SJCRH30 (cell line): ENCODE measurements around the gene DAGLB. TPM values are rescaled to one million over a fixed set of nuclear protein-coding genes. Genes with fewer than 3 reads are reported as not detected.

ENCODE experiments used
- DNase-seq, 2 experiments: peaks; one replicate each; pipeline ENCODE4 v3.0.0-alpha.2; 2015 to 2020
- H3K27ac ChIP-seq: fragments of 250-450 bp; sonication (Bioruptor Pico); 2 replicates; pipeline ENCODE4 v1.5.1; 2020; ENCODE audit warnings: mild to moderate bottlenecking, moderate library complexity
- H3K27me3 ChIP-seq: fragments of 250-450 bp; sonication (Bioruptor Pico); 2 replicates; pipeline ENCODE4 v1.5.1; 2020; ENCODE audit warnings: mild to moderate bottlenecking, moderate library complexity
- H3K36me3 ChIP-seq: fragments of 250-450 bp; sonication (Bioruptor Pico); 2 replicates; pipeline ENCODE4 v1.5.1; 2020; ENCODE audit warnings: mild to moderate bottlenecking, moderate library complexity
- H3K4me1 ChIP-seq: fragments of 250-450 bp; sonication (Bioruptor Pico); 2 replicates; pipeline ENCODE4 v1.5.1; 2020; ENCODE audit warnings: mild to moderate bottlenecking, moderate library complexity
- H3K4me3 ChIP-seq: fragments of 250-450 bp; sonication (Bioruptor Pico); 2 replicates; pipeline ENCODE4 v1.5.1; 2020; ENCODE audit warnings: mild to moderate bottlenecking, moderate library complexity
- H3K9me3 ChIP-seq: fragments of 250-450 bp; sonication (Bioruptor Pico); replicated peaks from 2 replicates; pipeline ENCODE4 v1.5.1; 2020; ENCODE audit warnings: mild to moderate bottlenecking, moderate library complexity
- total RNA-seq: library from RNA; depleted of rRNA; stranded (reverse); fragments of >200 nt; shearing (Covaris generic); gene quantifications from 2 replicates; pipeline ENCODE4 v1.2.3, GENCODE V29; 2014

The DAGLB gene
- total RNA-seq, 1 experiment from 2014 or later: 16.9 TPM

DNA sequence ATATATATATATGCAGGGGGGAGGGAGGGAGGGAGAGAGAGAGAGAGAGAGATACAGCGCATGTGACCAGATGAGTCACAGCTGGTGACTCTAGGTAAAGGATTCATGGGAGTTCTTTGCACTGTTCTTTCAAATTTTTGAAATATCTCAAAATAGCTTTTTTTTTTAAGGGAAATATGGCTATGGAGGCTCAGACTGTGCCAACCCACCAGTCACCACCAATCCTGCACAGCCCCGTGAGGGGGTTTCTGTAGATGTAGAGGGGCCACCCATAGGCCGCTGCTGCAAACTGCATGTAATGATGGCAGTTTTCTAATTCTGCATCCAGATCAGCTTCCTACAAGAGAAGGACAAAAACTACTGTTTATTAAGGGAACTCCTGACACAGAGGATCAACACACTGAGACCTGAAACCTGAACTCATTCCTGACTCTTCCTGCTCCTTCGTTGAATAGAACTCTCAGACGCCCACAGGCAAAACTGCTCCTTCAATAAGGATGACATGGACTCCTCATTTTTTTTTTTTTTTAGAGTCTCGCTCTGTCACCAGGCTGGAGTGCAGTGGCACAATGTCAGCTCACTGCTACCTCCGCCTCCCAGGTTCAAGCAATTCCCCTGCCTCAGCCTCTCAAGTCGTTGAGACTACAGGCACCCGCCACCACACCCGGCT is 17.3 kb downstream of the DAGLB start:
- Histone ChIP-seq H3K4me3 (no peak overlapping the region), H3K27ac (no peak overlapping the region), H3K9me3 (no peaks in the 10 kb centered on the region), H3K36me3 (peaks cover 43% of the 10 kb centered on the region), H3K27me3 (no peaks in the 10 kb centered on the region), H3K4me1 (no peaks in the 10 kb centered on the region)
- no peak for DNase-seq

- Histone ChIP-seq H3K9me3 (no peaks in the 10 kb centered on the region), H3K27me3 (no peaks in the 10 kb centered on the region), H3K4me3 (no peak overlapping the region), H3K36me3 (peaks cover 46% of the 10 kb centered on the region), H3K27ac (no peak overlapping the region), H3K4me1 (no peaks in the 10 kb centered on the region)
- no peak for DNase-seq
Observed at GRCh38 chr7:6425948-6426347, 21.8 kb downstream of the DAGLB start.

DNA sequence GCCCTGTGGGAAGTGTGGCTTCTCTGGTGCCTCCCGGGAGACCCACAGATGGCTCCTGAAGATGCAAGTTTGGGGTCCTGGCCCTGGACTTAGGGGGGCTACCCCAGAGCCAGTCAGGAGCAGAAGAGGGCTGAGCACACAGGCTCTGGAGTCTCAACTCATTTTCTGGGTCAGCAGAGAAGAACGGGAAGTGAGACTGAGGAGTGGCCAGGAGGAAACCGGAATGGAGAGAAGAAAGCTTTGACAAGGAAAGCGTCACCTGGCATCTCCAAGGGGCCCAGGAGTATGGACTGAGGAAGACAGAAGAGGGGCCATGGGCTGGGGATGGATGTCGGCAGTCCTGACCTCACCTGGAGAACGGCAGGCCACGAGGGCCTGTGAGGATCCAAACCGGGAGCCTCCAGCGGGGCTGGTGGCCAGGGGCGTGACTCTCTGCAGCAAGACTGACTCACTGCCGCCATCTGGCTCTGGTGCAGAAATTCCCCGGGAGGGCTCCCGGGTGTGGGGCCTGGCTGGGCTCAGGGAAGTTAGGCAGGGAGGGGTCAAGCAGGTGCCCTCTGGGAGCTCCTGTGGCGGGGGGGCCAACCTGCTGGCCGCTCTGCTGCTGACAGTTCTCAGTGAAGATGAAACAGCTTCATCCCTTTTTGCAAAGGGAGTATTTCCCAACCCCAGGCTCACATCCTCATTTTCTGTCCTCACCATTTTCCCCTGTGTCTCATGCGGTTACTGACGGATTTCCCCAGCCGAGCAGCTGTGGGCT is 23.6 kb downstream of the DAGLB start:
- no peak for DNase-seq
- Histone ChIP-seq H3K4me3 (no peak overlapping the region), H3K27me3 (no peaks in the 10 kb centered on the region), H3K27ac (no peak overlapping the region), H3K36me3 (peaks cover 42% of the 10 kb centered on the region), H3K9me3 (no peaks in the 10 kb centered on the region), H3K4me1 (no peaks in the 10 kb centered on the region)

DNA sequence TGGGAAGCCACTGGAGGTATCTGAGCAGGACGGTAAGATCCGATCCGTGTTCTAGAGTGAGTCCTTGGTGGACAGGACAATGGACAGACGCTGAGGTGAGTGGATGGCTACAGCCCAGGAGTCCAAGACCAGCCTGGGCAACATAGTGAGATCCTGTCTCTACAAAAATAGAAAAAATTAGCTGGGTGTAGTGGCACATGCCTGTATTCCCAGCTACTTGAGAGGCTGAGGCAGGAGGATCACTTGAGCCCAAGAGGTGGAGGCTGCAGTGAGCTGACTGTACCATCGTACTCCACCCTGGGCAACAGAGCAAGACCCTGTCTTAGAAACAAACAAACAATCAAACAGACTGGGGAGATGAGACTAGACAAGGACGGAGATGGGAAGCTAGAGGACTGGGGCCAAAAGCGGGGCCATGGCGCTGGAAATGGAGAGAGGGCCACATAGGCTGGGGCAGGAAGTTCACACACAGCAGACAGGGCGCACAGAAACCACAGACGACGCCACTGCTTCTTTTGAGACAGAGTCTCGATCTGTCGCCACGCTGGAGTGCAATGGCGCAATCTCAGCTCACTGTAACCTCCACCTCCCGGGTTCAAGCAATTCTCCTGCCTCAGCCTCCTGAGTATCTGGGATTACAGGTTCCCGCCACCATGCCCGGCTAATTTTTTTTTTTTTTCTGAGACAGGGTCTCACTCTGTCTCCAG is 24.7 kb downstream of the DAGLB start:
- Histone ChIP-seq H3K4me3 (no peak overlapping the region), H3K4me1 (no peaks in the 10 kb centered on the region), H3K27ac (no peak overlapping the region), H3K36me3 (peaks cover 36% of the 10 kb centered on the region), H3K9me3 (no peaks in the 10 kb centered on the region), H3K27me3 (no peaks in the 10 kb centered on the region)
- DNase-seq: no peak

DNA sequence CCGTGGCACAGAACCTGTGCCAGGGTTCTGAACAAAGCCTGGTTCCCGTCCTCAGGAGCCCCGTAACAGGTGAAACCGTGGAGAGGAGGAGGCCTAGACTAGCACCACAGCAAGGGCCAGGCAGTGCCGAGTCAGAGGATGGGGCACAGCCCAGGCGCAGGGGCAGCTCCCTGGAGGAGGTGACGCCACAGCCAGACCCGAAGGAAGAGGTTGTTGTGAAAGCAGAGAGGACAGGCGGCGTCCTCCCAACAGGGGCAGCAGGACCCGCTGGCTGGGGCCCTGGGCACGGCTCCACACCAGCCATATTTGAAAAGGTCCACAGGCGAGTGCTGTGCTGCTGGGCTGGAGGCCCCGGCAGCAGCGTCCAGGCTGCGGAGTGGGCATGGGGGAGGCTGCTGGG is 25.7 kb downstream of the DAGLB start:
- H3K9me3 ChIP-seq: no peaks in the 10 kb centered on the region
- DNase-seq: no peak
- no peak overlapping the region for H3K4me3 ChIP-seq
- H3K27me3 ChIP-seq: no peaks in the 10 kb centered on the region
- H3K27ac ChIP-seq: no peak overlapping the region
- no peaks in the 10 kb centered on the region for H3K4me1 ChIP-seq
- H3K36me3 ChIP-seq: peaks cover 30% of the 10 kb centered on the region

DNA sequence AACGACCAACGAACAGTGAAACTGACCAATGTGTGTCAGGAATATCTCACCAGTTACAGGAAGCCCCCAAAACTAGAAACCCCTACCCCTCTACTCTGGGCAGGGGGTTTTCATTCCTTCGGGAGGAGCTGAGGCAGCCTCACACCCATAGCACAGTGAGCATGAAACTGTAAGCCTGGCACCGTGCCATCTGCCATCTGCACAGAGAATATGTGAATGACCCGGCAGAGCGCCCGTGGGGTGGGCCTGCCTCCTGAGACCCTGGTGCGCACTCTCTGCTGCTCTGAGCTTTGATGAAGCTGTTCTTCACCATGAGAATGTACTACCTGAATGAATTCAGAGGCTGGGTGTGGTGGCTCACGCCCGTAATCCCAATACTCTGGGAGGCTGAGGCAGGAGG is 27.1 kb downstream of the DAGLB start:
- Histone ChIP-seq H3K27ac (no peak overlapping the region), H3K36me3 (peaks cover 34% of the 10 kb centered on the region), H3K4me1 (no peaks in the 10 kb centered on the region), H3K27me3 (no peaks in the 10 kb centered on the region), H3K9me3 (no peaks in the 10 kb centered on the region), H3K4me3 (no peak overlapping the region)
- DNase-seq: no peak

DNA sequence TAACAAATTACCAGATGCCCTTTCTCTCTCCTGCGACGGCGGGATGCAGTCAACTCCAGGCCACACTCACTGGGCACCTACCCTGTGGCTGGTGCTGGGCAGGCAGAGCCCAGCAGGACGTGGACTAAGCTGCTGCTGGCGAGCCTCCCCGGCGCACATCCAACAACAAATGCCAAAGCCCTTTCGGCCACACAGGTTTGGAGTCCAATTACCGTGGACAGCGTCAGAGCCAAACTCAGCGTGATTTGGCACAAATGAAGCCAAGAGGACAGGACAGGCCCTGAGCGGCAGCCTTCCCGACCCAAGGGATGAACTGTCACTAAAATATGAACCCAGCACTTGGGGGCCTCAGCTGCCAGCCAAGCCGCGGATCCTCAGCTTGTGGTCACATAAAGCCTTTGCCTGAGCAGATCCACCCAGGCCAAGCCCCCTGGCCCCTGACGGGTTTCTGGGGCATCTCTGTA is 28.4 kb downstream of the DAGLB start:
- Histone ChIP-seq H3K4me3 (no peak overlapping the region), H3K4me1 (no peaks in the 10 kb centered on the region), H3K27me3 (no peaks in the 10 kb centered on the region), H3K9me3 (no peaks in the 10 kb centered on the region), H3K36me3 (peaks cover 38% of the 10 kb centered on the region), H3K27ac (no peak overlapping the region)
- no peak for DNase-seq

DNA sequence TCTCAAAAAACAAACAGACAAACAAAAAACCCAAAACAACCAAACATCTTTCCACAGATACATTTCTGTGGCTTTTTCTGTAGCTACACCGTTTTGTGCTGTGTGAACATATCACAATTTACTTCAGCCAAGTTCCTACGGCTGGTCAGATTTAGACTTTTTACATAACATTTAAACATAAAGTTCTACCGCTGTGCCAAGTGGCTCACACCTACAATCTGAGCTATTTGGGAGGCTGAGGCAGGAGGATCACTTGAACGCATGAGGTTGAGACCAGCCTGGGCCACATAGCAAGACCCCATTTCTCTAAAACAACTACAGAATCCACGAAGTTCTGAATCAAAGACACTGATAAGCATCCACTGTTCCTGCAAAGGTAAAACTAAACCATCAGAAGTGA is 30.3 kb downstream of the DAGLB start:
- H3K36me3 ChIP-seq: peaks cover 45% of the 10 kb centered on the region
- no peak for DNase-seq

GRCh38 chr7:6416516-6417145 is 31.1 kb downstream of the DAGLB start:
- H3K4me1 ChIP-seq: no peaks in the 10 kb centered on the region
- H3K9me3 ChIP-seq: no peaks in the 10 kb centered on the region
- no peak overlapping the region for H3K4me3 ChIP-seq
- H3K27ac ChIP-seq: no peak overlapping the region
- H3K27me3 ChIP-seq: no peaks in the 10 kb centered on the region
- DNase-seq: no peak
- H3K36me3 ChIP-seq: peaks cover 53% of the 10 kb centered on the region

More for the DNA sequence above, 30.3 kb downstream of the DAGLB start:
- H3K27ac ChIP-seq: no peak overlapping the region
- no peaks in the 10 kb centered on the region for H3K9me3 ChIP-seq
- no peaks in the 10 kb centered on the region for H3K4me1 ChIP-seq
- H3K27me3 ChIP-seq: no peaks in the 10 kb centered on the region
- no peak overlapping the region for H3K4me3 ChIP-seq

GRCh38 chr7:6413637-6414036 is 34.1 kb downstream of the DAGLB start:
- Histone ChIP-seq H3K27me3 (no peaks in the 10 kb centered on the region), H3K36me3 (peaks cover 80% of the 10 kb centered on the region), H3K9me3 (no peaks in the 10 kb centered on the region), H3K4me1 (no peaks in the 10 kb centered on the region), H3K4me3 (no peak overlapping the region), H3K27ac (no peak overlapping the region)
- DNase-seq: no peak

DNA sequence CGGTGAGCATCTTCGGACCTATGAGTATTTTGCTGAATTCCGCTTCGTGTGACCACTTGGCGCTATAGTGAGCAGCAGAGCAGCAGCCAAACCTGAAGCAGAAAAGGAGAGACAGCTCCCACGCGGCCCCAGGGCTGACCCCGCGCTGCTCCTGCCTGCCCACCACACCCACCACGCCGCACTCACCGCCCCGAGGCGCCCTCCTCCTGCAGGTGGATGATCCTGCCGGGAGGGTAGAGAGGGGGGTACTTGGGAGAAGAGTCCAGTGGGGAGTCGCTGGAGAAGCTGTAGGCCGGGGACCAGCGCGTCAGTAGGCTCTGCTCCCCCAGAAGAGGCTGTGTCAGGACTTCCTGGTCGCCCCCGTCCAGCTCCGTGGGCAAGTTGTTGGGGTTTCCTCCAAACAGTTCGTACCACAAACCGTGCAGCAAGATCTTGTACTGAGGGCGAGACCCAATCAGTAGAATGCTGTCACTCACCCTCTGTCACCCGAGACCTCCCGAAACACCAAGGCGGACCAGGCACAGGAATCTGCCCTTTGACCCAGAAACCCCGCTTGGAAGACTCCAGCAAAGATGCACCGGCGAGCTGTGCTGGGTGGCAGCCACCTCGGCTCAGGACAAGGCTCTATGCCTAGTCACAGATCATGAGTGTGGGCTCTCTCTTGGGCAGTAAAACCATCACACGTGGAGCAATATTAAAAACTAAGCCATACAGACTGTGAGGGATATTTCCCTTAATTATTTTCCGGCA is 37.6 kb downstream of the DAGLB start:
- no peaks in the 10 kb centered on the region for H3K4me1 ChIP-seq
- H3K27me3 ChIP-seq: no peaks in the 10 kb centered on the region
- no peaks in the 10 kb centered on the region for H3K9me3 ChIP-seq
- no peak overlapping the region for H3K4me3 ChIP-seq
- peaks cover 91% of the 10 kb centered on the region for H3K36me3 ChIP-seq
- no peak overlapping the region for H3K27ac ChIP-seq
- no peak for DNase-seq

DNA sequence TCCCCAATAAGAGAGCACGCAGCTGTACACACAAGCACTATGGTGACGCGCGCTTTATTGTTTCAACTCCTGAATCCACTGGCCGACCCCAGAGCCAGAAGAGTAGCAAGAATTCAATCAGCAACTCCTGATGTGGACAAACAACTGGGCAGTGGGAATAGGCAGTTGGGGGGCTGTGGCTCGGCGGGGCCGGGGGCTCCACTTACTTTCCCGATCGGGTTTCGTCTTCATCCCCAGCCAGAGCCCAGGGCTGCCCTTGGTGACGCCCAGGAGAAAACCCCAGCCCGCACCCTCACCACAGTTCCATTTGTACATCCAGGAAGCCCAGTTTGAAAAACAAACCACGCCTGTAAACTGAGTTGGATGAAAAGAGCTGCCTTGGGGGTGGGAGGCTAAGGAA is 38.7 kb downstream of the DAGLB start:
- H3K4me1 ChIP-seq: no peaks in the 10 kb centered on the region
- no peaks in the 10 kb centered on the region for H3K9me3 ChIP-seq
- peaks cover 89% of the 10 kb centered on the region for H3K36me3 ChIP-seq
- no peak for DNase-seq
- no peak overlapping the region for H3K27ac ChIP-seq
- no peaks in the 10 kb centered on the region for H3K27me3 ChIP-seq
- no peak overlapping the region for H3K4me3 ChIP-seq

DNA sequence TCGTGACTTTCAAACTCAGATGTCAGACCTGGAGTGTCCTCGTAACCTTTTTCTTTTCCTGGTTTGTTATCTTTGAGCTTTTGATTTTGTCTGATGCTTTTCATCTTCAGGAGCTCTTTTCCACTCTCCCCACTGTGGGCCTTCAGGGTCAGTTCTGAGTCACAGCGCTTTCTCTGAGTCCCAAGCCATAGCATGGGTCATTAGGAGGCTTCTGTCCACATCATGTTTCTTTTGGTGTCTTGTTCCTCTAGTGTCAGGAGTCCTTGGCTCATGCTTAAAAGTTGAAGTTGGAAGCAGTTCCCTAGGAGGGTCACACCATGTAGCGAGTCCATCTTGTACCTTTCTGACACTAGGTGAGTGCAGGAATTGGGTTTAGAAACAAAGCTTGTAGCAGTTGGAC is 40.3 kb downstream of the DAGLB start:
- H3K4me1 ChIP-seq: no peaks in the 10 kb centered on the region
- no peak overlapping the region for H3K27ac ChIP-seq
- H3K4me3 ChIP-seq: no peak overlapping the region
- H3K27me3 ChIP-seq: no peaks in the 10 kb centered on the region
- no peaks in the 10 kb centered on the region for H3K9me3 ChIP-seq
- peaks cover 92% of the 10 kb centered on the region for H3K36me3 ChIP-seq
- DNase-seq: no peak

- no peaks in the 10 kb centered on the region for H3K4me1 ChIP-seq
- no peaks in the 10 kb centered on the region for H3K9me3 ChIP-seq
- no peak overlapping the region for H3K27ac ChIP-seq
- DNase-seq: no peak
- no peak overlapping the region for H3K4me3 ChIP-seq
- H3K36me3 ChIP-seq: peaks cover 86% of the 10 kb centered on the region
- no peaks in the 10 kb centered on the region for H3K27me3 ChIP-seq
Observed at GRCh38 chr7:6406121-6406520, 41.6 kb downstream of the DAGLB start.
